Right lobe of liver (tissue), 4 donors: ENCODE data around the gene ADAM12.

Experiments used
- POLR2A ChIP-seq: fragments of 450-650 bp; IDR thresholded peaks from one replicate; pipeline ENCODE4 v1.6.1; 2017; ENCODE audit warnings: antibody characterized with exemption, mild to moderate bottlenecking
- TF ChIP-seq, protein P1 (sequence below), 4 donors: fragments of 200-600 bp in 3 of 4; fragments of 450-650 bp in 1 of 4; IDR thresholded peaks; one replicate each; pipeline versions ENCODE4 v1.5.1 to v1.8.0; 2016 to 2022; ENCODE audit warnings: antibody characterized with exemption in 4 of 4, mild to moderate bottlenecking in 2 of 4
- donor health status: DM: no; HTN: no; CAD: no.
- donor health status: DM: no; HTN: no; CAD: no.
- donor health status: DM: no; HTN: yes; CAD: no.

DNA sequence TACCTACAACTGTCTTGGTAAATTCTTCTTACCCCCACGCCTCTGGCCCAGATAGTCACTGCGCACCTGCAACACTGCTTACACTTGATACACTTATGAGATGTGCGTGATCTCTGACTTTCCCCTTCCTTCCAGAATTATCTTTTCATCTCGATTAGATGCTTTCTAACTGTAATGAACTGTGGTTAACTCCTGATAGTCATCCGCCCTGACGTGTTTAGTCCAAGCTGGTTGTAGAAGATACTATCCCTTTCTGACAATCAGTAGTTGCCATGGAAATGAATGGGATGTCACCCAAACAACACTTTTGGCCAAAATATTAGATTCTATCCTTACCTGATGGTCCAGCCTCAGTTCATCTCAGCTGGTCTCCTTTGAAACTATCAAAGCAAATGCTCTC is 241.5 kb downstream of the ADAM12 start:
- TF ChIP-seq, protein P1, sequence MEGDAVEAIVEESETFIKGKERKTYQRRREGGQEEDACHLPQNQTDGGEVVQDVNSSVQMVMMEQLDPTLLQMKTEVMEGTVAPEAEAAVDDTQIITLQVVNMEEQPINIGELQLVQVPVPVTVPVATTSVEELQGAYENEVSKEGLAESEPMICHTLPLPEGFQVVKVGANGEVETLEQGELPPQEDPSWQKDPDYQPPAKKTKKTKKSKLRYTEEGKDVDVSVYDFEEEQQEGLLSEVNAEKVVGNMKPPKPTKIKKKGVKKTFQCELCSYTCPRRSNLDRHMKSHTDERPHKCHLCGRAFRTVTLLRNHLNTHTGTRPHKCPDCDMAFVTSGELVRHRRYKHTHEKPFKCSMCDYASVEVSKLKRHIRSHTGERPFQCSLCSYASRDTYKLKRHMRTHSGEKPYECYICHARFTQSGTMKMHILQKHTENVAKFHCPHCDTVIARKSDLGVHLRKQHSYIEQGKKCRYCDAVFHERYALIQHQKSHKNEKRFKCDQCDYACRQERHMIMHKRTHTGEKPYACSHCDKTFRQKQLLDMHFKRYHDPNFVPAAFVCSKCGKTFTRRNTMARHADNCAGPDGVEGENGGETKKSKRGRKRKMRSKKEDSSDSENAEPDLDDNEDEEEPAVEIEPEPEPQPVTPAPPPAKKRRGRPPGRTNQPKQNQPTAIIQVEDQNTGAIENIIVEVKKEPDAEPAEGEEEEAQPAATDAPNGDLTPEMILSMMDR (IDR thresholded peaks at IDR 0.05) = no peak
- no peak for TF ChIP-seq POLR2A
